Activated T-cell treated with anti-CD3 and anti-CD28 coated beads for 1 hour (primary cell): Measurements from ENCODE around the gene SETBP1.
A peak's percentile ranks its signal among the peaks of the same experiment; 100 is the strongest.
"Not testable (repeated sequence)": the region's sequence is repeated elsewhere in the genome, so short reads cannot be mapped to it uniquely, and the experiment has no call there.

Experiments used
- DNase-seq: peaks from one replicate; pipeline ENCODE4 v3.0.0-alpha.2; 2020; ENCODE audit warnings: low read depth

Gene SETBP1

DNA sequence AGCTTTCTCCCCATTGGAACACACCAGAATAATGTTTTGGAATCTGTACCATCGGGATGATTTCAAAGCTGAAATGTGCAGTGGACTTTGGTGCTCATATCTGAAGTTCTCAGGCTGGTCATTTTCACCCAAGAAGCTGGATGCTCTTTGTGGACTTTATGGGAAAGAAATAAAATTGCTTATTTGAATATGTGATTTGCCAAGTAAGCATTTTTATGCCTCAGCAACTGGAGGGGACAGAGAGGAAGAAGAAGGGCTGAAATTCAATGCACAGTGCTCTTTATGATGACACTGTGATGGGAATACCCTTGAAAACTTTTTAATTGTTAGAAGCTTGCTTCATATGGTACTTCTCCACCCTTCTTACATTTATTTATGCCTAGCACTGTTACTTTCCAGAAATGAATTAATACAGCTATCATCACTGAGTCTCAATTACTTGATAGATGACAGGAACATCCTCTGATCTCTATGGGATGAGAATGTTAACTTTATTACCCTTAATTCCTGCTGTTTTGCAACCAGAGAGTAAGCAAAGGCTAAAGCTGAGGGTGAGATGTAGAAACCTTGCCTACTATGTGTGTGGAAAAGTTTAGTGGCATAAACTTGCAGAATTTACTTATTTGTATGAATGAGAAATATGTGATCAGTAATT, 23.6 kb downstream of the SETBP1 start:
- DNase-seq: no peak

GRCh38 chr18:44705075-44705675, 24.5 kb downstream of the SETBP1 start:
- DNase-seq: no peak

DNA sequence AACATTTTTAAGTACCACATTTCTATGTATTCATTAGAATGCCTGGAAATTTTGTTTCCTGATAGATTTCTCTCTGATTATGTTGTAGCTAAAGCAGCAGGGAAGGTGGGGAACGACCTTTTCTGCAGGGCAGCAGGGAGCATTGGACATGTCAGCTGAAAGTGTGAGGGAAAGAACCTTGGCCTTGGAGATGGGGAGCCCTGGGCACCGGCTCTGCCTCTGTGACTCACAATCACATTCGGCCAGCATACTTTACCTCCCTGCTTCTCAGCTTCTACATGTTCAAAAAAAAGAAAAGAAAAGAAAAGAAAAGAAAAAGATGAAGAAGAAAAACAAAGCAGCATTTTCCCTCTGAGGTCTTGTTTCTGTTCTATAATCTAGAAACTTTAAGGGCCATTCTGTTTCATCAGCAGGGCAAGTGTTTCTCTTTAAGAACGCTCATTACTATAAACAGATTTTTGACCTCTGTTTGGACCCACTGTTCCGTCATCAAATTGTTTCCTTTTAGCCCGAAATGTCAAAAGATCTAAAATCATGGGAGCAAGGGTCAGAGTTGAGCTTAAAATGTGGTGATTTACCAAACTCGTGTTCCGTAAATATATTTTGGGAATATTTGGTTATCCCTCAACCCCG, 27.9 kb downstream of the SETBP1 start:
- DNase-seq: no peak

DNA sequence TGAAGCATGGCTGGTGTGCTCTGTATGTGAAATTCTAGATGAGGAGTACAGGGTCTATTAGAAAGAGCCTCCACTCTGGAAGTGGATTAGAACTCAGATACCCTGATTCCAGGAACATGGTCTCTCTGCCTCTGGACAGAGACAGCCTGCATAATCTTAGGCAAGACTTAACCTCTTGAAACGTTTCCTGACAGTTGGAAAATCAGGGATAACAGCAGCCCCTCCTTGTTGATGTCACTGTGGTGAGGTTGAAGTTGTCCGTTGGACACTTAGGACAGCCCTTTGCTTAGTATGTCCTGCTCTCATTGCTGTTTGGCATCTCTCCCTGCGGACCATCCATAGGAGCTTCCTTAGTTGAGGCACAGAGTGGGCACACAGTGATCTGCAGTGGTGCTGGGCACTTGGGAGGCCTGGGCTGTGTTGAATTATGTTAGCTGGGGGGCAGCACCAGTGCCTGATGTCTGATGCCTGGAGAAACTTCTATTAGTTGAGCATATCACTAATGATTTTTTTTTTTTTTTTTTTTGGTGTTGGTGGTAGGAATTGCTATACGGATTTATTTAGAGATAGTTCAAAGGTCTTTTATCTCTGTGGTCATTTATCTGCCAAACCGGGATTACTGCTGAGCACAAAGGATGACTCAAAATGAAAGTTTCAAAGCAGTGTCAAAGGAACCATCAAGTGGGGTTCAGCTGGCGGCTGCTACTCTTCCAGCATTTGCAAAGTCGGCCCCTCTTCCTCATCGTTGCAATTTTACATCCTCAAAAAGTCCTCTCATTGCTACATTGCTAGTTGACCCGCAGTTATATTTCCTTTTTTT, 28.8 kb downstream of the SETBP1 start:
- DNase-seq: no peak

GRCh38 chr18:44710931-44711330, 30.2 kb downstream of the SETBP1 start:
- DNase-seq: no peak

DNA sequence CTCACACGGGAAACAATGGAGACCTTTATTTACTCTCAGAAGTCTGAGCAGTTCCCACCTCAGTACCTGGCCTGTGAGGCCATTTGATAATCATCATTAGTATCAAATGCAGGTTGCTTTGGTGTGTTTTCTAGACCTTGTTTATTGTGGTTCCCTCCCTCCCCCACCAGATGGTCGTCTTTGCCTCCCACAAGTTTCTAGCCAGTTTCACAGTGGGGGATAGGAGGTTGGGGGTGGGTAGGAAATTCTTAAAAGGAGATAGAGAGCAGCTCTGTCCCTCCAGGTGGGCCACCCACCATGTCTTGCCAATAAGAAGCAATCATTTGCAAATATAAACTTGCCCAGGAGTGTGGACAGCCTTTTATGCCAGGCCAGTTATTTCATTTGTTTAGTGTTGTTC, 31.3 kb downstream of the SETBP1 start:
- no peak for DNase-seq

GRCh38 chr18:44713435-44713834, 32.7 kb downstream of the SETBP1 start:
- no peak for DNase-seq

DNA sequence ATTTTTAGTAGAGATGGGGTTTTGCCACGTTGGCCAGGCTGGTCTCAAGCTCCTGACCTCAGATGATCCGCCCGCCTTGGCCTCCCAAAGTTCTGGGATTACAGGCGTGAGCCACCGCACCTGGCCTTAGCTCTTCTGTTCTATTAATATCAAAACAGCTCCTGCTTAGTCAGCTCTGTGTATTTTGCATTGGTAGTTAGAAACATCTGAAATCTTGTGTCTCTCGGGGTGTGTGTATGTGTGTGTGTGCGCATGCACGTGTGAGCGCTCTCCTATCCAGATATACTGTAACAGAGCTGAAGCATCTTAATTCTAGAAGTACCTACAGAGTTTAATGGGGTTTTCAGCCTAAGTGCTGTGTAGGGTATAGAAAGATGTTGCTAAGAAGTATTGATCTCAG, 33.7 kb downstream of the SETBP1 start:
- no peak for DNase-seq

- DNase-seq: no peak
Measured at GRCh38 chr18:44715245-44715644, 34.6 kb downstream of the SETBP1 start.

DNA sequence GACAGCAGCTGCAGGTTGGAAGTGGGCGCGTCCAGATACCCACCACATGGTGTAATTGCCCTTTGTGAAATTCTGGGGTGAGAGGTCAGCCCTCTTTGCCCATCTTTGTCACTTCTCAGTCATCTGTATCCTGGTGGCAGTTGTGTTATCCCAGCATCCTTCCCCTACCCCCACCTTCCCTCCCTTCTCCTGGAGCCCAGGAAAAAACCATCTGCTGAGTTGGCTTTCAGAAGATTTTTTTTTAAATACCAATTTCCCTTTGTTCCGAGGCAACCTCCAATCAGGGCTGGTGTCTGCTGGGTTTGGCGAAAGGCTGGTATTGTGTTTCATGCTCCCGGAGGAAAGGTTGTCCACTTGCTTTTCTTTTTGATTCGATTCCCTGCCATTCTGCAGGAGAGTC, 35.2 kb downstream of the SETBP1 start:
- no peak for DNase-seq

- DNase-seq: no peak
Measured at GRCh38 chr18:44716697-44717163, 36.0 kb downstream of the SETBP1 start.

DNA sequence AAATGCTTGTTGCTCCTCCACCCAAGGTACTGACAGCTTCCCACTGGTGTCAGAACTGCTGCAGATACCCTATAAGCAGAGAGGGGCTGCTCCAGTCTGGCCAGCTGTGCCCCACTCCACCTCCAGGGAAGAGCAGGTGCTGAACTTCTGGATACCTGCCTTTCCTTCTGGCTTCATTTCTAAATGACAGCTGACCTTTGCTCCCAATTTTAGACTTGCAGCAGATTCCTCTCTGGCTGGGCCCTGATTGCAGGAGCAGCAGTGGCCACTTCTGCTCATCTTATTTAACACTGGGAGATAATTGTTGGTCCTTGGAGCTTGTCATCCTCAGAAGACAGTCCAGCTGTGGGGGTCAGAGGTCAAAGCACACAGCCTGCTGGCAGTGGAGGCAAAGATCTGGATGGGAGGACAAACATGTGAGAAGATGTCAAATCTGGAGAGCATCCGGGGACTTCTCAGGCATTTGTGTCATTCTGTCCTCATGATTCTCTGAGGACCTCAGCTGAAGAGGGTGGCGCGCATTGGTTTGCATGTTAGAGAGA, 38.9 kb downstream of the SETBP1 start:
- DNase-seq: no peak

GRCh38 chr18:44721748-44722147, 41.1 kb downstream of the SETBP1 start:
- DNase-seq: not testable (repeated sequence)

DNA sequence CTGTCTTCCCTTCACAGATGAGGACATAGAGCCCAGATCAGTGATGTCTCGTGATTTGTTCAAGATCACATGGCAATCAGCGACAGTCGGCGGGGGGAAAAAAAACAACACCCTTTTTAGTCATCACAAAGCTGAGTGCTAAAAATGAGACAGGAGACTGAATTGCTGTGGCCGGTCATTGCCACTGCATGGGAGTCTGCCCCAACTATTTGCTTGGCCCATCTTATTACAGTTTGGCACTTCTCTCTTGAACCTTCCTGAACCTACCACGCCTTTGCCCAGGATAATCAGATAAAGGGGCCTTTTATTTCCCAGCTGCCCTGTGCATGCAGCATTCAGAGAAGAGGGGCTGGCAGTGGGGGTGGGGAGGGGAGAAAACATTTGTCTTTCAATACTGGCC, 42.7 kb downstream of the SETBP1 start:
- no peak for DNase-seq

DNA sequence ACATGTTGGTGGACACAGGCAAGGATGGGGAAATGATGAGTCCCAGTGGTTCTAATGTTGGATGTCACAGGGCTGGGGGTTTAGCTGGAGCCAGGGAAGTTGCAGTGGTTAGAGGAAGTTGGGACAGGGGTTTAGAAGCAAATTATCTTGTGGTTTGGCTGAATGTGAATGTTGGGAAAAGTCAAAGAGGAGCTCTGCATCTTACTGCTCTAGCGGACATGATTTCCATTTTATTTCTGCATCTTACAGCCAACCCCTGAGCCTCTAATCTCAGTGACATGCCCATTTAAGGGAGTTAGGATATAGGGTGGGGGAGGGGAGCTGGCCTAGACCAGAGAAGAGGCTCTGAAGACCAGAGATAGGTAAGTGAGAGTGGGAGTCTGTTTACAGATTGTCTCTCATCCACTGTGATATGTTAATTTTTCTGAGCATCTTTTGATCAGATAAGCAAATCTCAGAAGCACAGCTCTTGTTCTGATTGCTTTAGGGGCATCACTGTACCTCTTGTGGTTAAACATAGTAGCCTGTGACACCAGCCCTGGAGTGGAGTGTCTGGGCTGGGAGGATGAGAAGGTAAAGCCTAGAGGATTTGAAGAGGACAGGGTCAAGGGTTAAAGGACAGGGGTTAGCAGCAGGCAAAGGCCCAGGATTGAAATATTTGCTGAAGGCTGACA, 43.6 kb downstream of the SETBP1 start:
- DNase-seq: no peak

GRCh38 chr18:44725300-44726058, 44.8 kb downstream of the SETBP1 start:
- peak; percentile 26 for DNase-seq

DNA sequence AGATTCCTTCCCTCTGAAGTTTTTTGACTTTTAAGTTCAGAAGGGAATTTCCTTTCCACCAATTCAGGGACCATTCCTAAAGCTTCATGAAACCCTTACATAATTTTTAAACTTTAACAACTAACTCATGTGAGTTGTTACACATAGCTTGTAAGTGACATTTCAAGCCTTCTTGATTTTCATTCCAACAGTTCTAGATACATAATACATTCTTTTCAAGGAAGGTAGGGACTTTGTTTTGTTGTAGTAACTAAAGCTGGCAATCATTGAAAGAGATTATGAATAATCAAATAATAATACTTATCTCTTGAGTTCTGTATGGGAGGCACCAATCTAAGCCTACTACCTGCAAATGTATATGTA, 45.4 kb downstream of the SETBP1 start:
- no peak for DNase-seq

DNA sequence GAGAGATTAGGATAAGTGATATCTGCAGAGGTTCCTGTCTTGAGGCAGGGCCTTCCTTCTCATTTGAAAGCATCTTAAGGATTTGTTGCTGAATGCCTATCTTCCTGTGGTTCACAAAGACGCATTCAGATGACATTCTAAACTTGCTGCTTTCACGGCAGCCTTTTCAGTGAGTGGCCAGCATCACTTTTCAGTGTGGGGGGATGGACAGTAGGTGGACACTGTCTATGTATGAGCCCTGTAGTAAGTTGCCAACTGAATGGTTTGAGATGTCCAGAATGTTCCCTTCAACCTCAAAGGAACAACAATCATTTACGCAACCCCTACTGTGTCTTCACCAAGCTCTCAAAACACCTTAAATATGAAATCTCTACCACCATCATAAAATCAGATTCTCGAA, 46.6 kb downstream of the SETBP1 start:
- DNase-seq: no peak

DNA sequence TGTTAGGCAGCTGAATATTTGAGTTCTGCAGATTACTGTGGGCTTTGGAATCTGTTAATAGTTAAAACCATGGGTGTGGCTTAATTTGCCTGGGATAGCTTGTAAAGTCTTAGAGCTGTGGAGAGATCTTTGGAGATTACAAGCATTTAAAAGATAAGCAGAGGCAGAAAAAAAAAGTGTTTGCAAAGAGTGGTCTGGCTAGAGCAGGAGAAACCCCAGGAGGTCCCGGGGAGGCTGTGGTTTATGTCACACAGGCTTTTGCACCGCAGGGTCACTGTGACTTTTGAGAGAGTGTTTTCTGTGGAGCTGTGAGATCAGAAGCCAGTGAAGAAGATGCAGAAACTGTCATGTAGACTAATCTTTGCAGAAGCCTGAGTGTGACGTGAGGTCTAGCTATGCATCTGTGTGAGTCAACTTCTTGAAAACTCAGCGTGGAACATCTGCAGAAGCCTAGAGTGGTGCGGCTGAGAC, 49.0 kb downstream of the SETBP1 start:
- peak; percentile 7 for DNase-seq

DNA sequence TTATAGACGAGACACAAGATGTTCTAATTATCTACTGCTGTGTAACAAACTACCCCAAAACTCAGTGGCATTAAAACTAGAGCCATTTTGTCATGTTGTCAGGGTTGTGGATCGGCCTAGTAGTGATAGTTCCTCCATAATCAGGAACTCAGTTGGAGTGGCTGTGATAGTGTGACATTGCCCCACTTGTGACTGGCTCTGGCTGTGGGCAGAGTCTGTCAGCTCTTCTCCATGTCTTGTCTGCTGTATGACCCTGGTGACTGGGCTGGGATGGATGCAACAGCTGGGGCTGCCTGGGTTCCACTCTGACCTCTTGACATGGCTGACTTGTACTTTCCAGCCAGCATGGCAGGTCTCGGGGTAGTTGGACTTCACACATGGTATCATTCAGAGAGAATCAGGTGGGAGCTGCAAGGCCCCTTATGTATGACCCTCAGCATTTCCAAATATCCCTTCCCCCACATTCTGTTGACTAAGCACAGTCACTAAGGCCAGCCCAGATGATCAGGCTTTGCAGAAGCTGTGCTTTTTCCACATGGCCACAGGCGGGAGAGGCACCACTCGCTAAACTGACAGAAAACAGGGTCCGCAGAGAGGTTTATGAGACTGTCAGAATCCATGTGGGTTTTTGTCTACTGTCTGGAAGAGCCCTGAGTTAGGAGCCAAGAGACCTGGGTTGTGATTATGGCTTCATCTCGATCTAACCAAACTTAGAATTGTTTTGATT, 50.3 kb downstream of the SETBP1 start:
- no peak for DNase-seq
